Measurements from ENCODE around the gene ARPC5.
A peak's percentile ranks its signal among the peaks of the same experiment; 100 is the strongest.

Gene ARPC5

DNA sequence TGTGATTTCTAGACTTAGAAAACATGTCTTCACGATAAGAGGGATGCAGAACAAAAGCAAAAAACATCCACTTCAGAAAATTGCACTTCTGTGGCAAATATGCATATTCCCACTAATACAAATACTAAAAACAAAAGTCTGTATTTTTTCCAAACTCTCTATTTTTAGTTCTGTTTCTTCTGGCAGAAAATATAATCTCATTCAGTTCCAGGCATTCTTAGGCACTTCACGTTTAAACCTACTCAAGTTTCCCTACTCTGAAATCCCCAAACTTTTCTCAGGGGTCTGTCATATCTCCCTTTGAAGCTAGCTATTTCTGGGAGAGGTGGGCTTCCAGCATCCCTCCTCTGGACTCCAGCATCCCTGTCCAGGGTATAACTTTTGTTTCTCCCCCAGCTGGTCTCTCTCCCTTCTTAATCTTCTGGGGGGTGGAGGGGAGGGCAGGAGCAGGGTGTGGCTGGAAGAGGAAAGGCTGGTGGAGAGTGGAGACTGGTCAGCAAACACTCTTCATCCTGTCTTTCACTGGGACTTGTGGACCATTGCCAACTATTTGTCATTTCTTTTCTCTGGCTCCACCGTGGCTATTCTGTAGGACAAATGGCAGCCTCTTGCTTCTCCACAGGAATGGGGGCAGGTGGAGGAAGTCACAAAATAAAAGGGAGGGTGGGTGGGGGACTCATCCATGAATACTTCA lies 25.7 kb downstream of the ARPC5 start:
- TF ChIP-seq ZNF8 (CRISPR knock-in tag; IDR thresholded peaks at IDR 0.05) (no peak), OSR1 (CRISPR knock-in tag; IDR thresholded peaks at IDR 0.05) (0 out of 2 replicates have a peak, but pooled peaks have one; percentile 24)
- peak; percentile 48 for ATAC-seq

DNA sequence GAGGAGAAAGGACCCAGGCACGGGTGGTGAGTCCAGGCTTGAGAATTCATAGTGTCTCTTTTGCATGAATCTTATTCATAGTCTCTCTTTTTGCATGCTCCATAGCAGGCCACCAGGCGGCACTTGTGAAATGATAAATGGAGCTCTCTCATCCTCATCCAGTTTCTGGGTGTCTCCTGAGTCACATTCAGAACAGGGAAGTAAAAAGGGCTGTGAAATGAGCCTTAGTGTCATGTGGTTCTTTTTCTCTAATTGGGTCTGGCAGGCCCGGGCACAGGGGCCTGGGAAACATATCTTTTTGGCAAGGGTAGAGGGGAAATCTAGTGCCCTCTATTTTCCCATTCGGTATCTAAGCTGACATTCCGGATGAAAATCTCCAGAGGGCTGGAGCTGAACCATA lies 26.3 kb downstream of the ARPC5 start:
- peak; percentile 92 for ATAC-seq

DNA sequence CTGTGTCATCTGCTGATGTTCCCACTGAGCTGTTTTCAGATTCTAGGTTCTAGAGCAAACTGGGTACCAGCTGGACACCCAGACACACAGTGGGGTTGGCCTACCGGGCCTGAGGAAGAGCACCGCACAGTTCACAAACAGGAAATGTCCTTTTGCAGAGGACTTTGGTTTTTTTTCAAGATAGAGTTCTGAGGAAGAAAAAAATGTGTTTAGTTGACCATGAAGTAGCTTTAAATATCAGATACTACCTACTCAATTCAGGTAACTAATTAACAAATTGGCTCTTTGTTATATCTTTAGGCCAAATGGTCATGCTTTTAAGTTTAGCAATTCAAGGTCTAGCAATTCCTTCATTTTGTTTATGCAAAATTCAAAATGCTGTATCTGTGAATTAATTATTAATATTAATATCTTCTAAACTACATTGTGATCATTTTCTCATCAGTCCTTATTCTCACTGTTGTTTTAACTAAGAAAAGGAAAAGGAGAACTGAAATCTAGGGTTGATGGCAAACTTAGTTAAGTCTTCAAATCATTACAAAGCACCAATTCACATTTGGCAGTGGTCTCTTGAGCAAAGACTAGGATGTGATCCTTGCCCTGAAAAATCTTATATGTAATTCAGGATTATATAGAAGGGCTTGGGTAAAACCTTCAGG lies 28.1 kb downstream of the ARPC5 start:
- ATAC-seq: no peak
- TF ChIP-seq ESRRG (CRISPR knock-in tag; IDR thresholded peaks at IDR 0.05) (no peak), ZNF565 (CRISPR knock-in tag; conservative IDR thresholded peaks at IDR 0.05; ENCODE audit: low read depth) (no peak), GLIS3 (CRISPR knock-in tag; IDR thresholded peaks at IDR 0.05) (no peak), CSDC2 (CRISPR knock-in tag; IDR thresholded peaks at IDR 0.05) (no peak), RARB (CRISPR knock-in tag; IDR thresholded peaks at IDR 0.05) (no peak), PPARA (CRISPR knock-in tag; IDR thresholded peaks at IDR 0.05; ENCODE audit: borderline replicate concordance) (no peak), ZFP3 (CRISPR knock-in tag; IDR thresholded peaks at IDR 0.05) (no peak), ZNF70 (CRISPR knock-in tag; IDR thresholded peaks at IDR 0.05) (no peak)
- TF ChIP-seq, protein P1, sequence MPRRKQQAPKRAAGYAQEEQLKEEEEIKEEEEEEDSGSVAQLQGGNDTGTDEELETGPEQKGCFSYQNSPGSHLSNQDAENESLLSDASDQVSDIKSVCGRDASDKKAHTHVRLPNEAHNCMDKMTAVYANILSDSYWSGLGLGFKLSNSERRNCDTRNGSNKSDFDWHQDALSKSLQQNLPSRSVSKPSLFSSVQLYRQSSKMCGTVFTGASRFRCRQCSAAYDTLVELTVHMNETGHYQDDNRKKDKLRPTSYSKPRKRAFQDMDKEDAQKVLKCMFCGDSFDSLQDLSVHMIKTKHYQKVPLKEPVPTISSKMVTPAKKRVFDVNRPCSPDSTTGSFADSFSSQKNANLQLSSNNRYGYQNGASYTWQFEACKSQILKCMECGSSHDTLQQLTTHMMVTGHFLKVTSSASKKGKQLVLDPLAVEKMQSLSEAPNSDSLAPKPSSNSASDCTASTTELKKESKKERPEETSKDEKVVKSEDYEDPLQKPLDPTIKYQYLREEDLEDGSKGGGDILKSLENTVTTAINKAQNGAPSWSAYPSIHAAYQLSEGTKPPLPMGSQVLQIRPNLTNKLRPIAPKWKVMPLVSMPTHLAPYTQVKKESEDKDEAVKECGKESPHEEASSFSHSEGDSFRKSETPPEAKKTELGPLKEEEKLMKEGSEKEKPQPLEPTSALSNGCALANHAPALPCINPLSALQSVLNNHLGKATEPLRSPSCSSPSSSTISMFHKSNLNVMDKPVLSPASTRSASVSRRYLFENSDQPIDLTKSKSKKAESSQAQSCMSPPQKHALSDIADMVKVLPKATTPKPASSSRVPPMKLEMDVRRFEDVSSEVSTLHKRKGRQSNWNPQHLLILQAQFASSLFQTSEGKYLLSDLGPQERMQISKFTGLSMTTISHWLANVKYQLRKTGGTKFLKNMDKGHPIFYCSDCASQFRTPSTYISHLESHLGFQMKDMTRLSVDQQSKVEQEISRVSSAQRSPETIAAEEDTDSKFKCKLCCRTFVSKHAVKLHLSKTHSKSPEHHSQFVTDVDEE (CRISPR knock-in tag; IDR thresholded peaks at IDR 0.05): no peak
- TF ChIP-seq, protein P2, sequence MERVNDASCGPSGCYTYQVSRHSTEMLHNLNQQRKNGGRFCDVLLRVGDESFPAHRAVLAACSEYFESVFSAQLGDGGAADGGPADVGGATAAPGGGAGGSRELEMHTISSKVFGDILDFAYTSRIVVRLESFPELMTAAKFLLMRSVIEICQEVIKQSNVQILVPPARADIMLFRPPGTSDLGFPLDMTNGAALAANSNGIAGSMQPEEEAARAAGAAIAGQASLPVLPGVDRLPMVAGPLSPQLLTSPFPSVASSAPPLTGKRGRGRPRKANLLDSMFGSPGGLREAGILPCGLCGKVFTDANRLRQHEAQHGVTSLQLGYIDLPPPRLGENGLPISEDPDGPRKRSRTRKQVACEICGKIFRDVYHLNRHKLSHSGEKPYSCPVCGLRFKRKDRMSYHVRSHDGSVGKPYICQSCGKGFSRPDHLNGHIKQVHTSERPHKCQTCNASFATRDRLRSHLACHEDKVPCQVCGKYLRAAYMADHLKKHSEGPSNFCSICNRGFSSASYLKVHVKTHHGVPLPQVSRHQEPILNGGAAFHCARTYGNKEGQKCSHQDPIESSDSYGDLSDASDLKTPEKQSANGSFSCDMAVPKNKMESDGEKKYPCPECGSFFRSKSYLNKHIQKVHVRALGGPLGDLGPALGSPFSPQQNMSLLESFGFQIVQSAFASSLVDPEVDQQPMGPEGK (CRISPR knock-in tag; IDR thresholded peaks at IDR 0.05; ENCODE audit: borderline replicate concordance): no peak
- TF ChIP-seq, protein P3, sequence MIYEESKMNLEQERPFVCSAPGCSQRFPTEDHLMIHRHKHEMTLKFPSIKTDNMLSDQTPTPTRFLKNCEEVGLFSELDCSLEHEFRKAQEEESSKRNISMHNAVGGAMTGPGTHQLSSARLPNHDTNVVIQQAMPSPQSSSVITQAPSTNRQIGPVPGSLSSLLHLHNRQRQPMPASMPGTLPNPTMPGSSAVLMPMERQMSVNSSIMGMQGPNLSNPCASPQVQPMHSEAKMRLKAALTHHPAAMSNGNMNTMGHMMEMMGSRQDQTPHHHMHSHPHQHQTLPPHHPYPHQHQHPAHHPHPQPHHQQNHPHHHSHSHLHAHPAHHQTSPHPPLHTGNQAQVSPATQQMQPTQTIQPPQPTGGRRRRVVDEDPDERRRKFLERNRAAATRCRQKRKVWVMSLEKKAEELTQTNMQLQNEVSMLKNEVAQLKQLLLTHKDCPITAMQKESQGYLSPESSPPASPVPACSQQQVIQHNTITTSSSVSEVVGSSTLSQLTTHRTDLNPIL (CRISPR knock-in tag; IDR thresholded peaks at IDR 0.05; ENCODE audit: low read depth): no peak
- TF ChIP-seq, protein P4, sequence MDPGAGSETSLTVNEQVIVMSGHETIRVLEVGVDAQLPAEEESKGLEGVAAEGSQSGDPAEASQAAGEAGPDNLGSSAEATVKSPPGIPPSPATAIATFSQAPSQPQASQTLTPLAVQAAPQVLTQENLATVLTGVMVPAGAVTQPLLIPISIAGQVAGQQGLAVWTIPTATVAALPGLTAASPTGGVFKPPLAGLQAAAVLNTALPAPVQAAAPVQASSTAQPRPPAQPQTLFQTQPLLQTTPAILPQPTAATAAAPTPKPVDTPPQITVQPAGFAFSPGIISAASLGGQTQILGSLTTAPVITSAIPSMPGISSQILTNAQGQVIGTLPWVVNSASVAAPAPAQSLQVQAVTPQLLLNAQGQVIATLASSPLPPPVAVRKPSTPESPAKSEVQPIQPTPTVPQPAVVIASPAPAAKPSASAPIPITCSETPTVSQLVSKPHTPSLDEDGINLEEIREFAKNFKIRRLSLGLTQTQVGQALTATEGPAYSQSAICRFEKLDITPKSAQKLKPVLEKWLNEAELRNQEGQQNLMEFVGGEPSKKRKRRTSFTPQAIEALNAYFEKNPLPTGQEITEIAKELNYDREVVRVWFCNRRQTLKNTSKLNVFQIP (CRISPR knock-in tag; IDR thresholded peaks at IDR 0.05; ENCODE audit: borderline replicate concordance, low read depth): no peak

More for the DNA sequence above, 26.3 kb downstream of the ARPC5 start:
- TF ChIP-seq ISL1 (CRISPR knock-in tag; IDR thresholded peaks at IDR 0.05) (no peak), RARB (CRISPR knock-in tag; IDR thresholded peaks at IDR 0.05) (peak; percentile 64; the same call in 1 of the 2 replicates), TOX (CRISPR knock-in tag; IDR thresholded peaks at IDR 0.05; ENCODE audit: borderline replicate concordance) (0 out of 2 replicates have a peak, but pooled peaks have one; percentile 52)

DNA sequence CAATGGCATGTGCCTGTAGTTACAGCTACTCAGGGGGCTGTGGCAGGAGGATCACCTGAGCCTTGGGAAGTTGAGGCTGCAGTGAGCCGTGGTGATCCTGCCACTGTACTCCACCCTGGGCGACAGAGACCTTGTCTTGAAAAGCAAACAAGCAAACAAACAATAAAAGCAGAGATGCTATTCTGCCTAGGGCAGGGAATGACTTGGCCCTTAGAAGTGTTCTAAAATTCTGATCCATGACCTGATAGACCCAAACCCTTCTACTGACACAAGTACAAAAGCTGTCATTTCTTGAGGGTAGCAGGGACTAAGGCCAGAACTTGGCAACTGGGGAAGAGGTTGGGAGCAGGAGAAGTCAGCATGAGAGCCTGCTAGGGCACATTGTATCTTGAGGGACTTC lies 29.7 kb downstream of the ARPC5 start:
- no peak for TF ChIP-seq ARNTL (CRISPR knock-in tag; IDR thresholded peaks at IDR 0.05; ENCODE audit: borderline replicate concordance, low read depth)
- no peak for TF ChIP-seq TOX (CRISPR knock-in tag; IDR thresholded peaks at IDR 0.05; ENCODE audit: borderline replicate concordance)
- TF ChIP-seq, protein P4 (CRISPR knock-in tag; IDR thresholded peaks at IDR 0.05; ENCODE audit: borderline replicate concordance, low read depth): no peak
- TF ChIP-seq ZNF565 (CRISPR knock-in tag; conservative IDR thresholded peaks at IDR 0.05; ENCODE audit: low read depth): no peak
- TF ChIP-seq, protein P2 (CRISPR knock-in tag; IDR thresholded peaks at IDR 0.05; ENCODE audit: borderline replicate concordance): no peak

More for the DNA sequence above, 29.7 kb downstream of the ARPC5 start:
- ATAC-seq: no peak

All from SK-N-SH treated with all-trans-retinoic acid at 6 μM for 48 hours (cell line).